Esophagus muscularis mucosa (tissue), 4 donors: ENCODE measurements around the gene LARP4B.

Experiments used
- CTCF ChIP-seq, 3 experiments: fragments of 200-600 bp in 2 of 3; fragments of 450-650 bp in 1 of 3; sonication (generic) in 2 of 3; IDR thresholded peaks; one replicate each; pipeline ENCODE4 v1.5.1; 2017 to 2019; ENCODE audit warnings: antibody characterized with exemption in 3 of 3, mild to moderate bottlenecking in 2 of 3, moderate library complexity in 1 of 3
- EP300 ChIP-seq: sonication (generic); formaldehyde crosslinking; IDR thresholded peaks from one replicate; pipeline ENCODE4 v1.6.1; 2017; ENCODE audit warnings: antibody characterized with exemption
- POLR2A ChIP-seq: fragments of 450-650 bp; IDR thresholded peaks from one replicate; pipeline ENCODE4 v1.6.1; 2017; ENCODE audit warnings: antibody characterized with exemption, moderate library complexity, mild to moderate bottlenecking, low read depth

GRCh38 chr10:855079-855478 is 76.4 kb downstream of the LARP4B start:
- no peak for TF ChIP-seq CTCF (IDR thresholded peaks at IDR 0.05)
- TF ChIP-seq EP300: no peak
- TF ChIP-seq POLR2A: no peak
